GM21381 (cell line): Measurements from ENCODE around the gene PCYT2.

Experiments
- ATAC-seq: cut with Tn5 transposase; IDR thresholded peaks from one replicate; pipeline ENCODE4 v1.9.1; 2021; ENCODE audit warnings: mild to moderate bottlenecking, moderate library complexity; ENCODE audit not compliant: unreplicated experiment

The PCYT2 gene

GRCh38 chr17:81858967-81859905 is 52.0 kb downstream of the PCYT2 start:
- ATAC-seq: no peak

GRCh38 chr17:81858170-81858966 is 52.8 kb downstream of the PCYT2 start:
- ATAC-seq: no peak

GRCh38 chr17:81854974-81855774 is 56.0 kb downstream of the PCYT2 start:
- ATAC-seq: no peak

- no peak for ATAC-seq
Observed at GRCh38 chr17:81852237-81852636, 59.0 kb downstream of the PCYT2 start.

GRCh38 chr17:81851423-81851822 is 59.8 kb downstream of the PCYT2 start:
- ATAC-seq: no peak
